Spleen (tissue), 7 donors: ENCODE data around the gene VPS26B.

ENCODE experiments used
- CTCF ChIP-seq, 11 experiments: fragments of 200-600 bp in 7 of 11; fragments of 450-650 bp in 4 of 11; sonication (generic) in 4 of 11; IDR thresholded peaks in 8 of 11; conservative IDR thresholded peaks in 3 of 11; 1 replicate in 7 of 11; 2 replicates in 4 of 11; pipeline versions ENCODE4 v1.4.0 to v1.8.0; 2016 to 2021; ENCODE audit warnings: antibody characterized with exemption in 11 of 11, inconsistent platforms in 4 of 11, mild to moderate bottlenecking in 1 of 11
- POLR2A ChIP-seq, 3 donors: fragments of 450-650 bp; IDR thresholded peaks; one replicate each; pipeline ENCODE4 v1.5.1; 2017; ENCODE audit warnings: antibody characterized with exemption in 3 of 3, mild to moderate bottlenecking in 1 of 3
- POLR2AphosphoS5 ChIP-seq, 3 donors: sonication (generic); formaldehyde crosslinking; IDR thresholded peaks; one replicate each; pipeline ENCODE4 v1.5.1; 2017; ENCODE audit warnings: antibody characterized with exemption in 3 of 3
- donor health status: DM: no; HTN: no; CAD: no; lungs with moderate emphysema.
- donor health status: DM: no; HTN: no; CAD: no.
- donor health status: DM: no; HTN: no; CAD: no.

- TF ChIP-seq CTCF (IDR thresholded peaks at IDR 0.05 in 8 of 11, conservative IDR thresholded peaks at IDR 0.05 in 3 of 11) (no peak), POLR2A (IDR thresholded peaks at IDR 0.05) (no peak), POLR2AphosphoS5 (IDR thresholded peaks at IDR 0.05) (no peak)
Observed at GRCh38 chr11:134292661-134293060, 68.2 kb downstream of the VPS26B start.
